Fibroblast of the conjunctiva (primary cell): ENCODE results near the gene MAD1L1.

Source experiments
- DNase-seq: peaks from one replicate; pipeline ENCODE4 v3.0.0-alpha.2; 2010; ENCODE audit warnings: low read depth

The MAD1L1 gene

DNA sequence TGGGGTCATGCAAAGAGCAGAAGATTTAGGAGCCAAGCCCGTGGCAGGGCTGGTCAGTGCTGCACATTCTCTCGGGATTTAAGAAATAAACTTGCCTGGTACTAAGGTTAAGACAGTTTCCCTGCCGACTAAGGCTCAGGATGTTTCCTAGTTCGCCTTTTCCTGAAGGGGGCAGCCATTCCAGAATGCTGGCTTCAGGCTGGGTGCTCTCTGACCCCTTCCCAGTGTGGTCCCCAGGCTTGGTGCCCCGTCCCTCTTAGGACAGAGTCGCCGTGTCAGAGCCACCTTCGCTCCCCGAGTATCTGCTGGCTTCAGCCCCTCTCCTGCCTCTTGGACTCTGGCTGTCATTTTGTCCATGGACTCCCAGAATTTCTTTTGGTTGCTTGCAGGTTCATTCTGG is 445.5 kb downstream of the MAD1L1 start:
- DNase-seq: no peak

DNA sequence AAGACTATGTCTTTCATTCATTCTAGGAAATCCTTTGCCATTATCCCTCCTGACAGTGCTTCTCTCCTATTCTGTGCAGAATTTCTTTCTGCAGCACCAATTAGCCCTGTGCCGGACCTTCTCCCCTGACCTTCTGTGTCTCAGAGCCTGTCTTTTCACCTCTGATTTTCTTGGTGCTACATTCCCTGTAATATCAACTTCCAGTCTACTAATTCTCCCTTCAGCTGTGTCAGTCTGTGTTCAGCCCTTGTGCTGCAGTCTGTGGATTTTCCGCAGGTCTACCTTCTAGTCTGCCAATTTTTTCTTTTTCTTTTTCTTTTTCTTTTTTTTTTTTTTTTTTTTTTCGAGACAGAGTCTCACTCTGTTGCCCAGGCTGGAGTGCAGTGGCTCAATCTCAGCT is 446.9 kb downstream of the MAD1L1 start:
- DNase-seq: no peak

DNA sequence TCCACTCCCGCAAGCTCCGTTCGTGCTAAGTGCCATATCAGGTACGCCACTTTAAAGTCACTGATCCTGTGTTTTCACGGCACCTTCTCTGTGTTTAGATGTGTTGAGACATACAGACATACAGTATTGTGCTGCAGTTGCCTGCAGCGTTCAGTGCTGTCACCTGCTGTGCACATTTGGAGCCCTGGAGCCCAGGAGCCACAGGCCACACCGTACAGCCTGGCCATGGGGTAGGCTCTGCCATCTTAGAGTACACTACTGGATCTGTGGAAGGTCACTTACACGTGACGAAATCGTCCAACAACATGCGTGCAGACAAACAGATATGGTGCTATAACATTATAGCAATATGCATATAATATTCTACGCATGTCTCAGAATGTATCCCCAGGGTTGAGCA is 451.4 kb downstream of the MAD1L1 start:
- DNase-seq: no peak

DNA sequence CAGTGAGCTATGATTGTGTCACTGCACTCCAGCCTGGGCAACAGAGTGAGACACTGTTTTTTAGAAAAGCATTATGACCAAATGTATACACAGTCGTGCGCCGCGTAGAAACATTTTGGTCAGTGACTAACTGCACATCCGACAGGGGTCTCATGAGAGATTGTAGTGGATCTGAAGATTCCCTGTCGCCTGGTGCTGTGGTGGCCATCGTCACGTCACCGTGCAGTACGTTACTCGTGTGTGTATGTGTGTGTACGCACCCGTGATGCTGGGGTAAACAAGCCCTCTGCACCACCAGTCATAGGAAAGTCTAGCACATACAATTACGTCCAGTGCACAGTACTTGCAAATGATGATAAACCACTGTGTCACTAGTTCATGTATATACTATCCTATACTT is 453.3 kb downstream of the MAD1L1 start:
- no peak for DNase-seq

DNA sequence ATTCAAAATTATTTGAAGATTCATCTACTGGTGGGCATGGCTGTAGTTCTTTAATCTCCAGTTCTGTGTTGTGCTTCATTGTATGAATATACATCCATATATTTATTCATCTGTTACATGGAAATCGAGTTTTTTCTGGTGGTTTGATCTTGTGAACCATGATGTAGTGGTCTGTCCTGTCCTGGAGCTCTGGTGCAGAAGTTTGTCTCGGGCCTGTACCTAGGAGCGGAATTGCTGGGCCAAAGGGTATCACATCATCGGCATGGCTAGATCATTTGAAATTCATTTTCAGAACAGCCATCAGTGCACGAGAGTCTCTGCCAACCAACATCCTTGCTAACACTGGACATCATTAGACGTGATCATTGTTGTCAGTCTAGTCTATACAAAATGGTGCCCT is 455.6 kb downstream of the MAD1L1 start:
- no peak for DNase-seq

DNA sequence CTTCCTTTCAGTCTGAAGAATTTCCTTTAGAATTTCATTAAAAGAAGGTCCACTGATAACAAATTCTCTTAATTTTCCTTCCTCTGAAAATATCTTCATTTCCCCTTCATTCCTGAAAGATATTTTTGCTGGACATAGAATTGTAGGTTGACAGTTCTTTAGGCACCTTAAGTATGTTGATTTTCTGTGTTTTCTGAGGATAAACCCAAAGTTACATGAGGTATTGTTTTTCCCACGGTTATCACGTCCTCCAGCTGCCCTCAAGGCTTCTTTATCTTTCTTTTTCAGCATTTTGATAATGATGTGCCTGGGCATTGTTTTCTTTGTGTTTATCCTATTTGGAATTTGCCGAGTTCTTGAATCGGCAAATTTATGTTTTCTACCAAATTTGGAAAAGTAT is 457.4 kb downstream of the MAD1L1 start:
- no peak for DNase-seq

DNA sequence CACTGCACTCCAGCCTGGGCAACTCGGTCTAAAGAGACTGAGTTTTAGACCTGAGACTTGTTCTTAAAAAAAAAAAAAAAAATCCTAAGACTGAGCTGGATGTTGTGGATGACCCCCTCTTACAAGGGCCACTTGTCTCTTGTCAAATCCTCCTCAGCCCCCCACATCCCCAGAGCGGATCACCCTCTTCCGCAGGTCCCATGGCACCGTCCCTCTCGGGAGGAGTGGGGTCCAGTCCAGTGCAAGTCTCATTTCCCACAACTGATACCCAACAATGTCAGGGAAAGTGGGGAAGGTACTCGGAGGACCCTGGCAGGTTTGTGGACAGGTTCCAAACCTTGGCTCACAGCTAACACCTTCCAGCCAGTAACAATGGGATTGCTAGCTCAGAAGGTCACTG is 462.4 kb downstream of the MAD1L1 start:
- DNase-seq: no peak

DNA sequence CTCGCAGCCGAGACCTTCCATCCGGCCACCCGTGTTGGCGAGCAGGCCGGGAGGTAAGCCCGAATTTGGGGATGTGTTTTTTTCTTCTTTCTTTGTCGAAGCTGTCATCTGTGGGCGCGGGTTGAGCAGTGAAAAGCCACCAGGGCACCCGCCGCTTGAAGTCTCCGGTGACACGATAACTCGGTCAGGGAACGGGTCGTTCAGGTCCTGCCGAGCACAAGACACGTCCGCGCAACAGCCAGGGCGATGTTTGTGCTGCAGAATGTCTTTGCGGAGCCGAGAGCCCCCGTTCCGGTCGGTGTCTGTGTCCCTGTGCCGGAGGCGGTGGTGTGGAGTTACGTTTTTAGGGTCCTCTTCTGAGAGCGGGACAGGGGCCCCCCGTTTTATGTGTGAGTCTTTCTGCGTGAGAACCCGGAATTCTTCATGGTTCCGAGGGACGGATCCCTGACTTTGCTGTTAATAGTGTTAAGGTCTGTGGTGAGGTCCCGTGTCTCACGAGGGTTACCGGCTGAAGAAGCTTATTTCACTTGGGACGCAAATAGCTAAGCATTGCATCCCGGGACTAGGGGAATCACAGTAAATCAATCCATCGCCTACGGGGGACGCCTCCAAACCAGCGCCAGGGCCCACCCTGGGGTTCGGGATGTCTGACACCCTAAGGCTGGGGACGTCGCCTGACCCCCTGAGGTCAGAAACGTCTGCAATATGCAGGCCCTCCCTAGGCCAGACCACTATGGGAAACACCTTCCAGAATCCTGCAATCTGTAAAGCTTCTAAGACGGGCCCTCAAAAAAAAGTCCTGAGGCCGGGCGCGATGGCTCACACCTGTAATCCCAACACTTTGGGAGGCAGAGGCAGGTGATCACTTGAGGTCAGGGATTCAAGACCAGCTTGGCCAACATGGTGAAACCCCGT is 463.2 kb downstream of the MAD1L1 start:
- no peak for DNase-seq

DNA sequence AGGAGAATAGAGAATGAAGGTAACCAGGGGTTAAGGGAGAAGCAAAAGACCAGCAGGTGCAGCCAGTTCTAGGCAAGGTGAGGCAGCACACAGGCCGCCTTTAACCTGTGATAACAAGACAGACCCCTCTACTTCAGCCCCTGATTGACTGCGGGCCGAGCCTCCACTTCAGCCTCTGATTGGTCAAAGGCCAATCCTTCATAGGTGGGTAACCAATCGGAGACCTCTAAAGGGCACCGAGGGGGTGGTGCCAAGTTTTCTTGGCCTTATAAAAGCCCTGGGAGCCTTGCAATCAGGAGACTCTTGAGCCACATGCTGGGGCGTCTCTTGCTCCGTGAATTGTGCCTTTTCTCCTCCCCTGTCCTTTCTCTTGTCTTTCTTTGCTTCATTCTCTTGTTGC is 463.9 kb downstream of the MAD1L1 start:
- no peak for DNase-seq

DNA sequence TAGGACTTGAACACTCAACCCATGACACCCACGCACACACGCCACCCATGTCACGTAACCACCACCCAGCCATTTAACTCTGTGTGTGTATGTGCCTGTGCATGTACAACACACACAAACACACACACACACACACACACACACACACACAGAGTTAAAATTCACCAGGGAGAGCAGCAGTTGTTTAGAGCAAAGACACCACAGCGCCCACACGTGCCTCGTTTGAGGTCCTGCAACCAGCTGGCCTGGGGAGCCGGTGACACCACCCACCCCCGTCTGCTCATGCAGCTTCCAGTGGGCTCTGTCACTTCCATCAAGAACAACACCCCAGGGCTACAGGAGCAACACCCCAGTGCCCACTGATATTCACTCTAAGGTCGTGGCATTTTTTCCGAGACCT is 465.2 kb downstream of the MAD1L1 start:
- no peak for DNase-seq
